Tibial artery (tissue), 4 donors: ENCODE data around the gene GLG1.
"Not testable (repeated sequence)": the region's sequence is repeated elsewhere in the genome, so short reads cannot be mapped to it uniquely, and the experiment has no call there.

Experiments used
- DNase-seq, 2 donors: peaks; one replicate each; pipeline ENCODE4 v3.0.0-alpha.2; 2019
- H3K27ac ChIP-seq, 2 donors: fragments of 200-600 bp; sonication (generic) in 1 of 2; 1 replicate in 1 of 2; 2 replicates in 1 of 2; pipeline ENCODE4 v1.5.1; 2018 to 2019; ENCODE audit warnings: mild to moderate bottlenecking in 1 of 2
- H3K27me3 ChIP-seq, 2 donors: fragments of 200-600 bp; sonication (generic) in 1 of 2; one replicate each; pipeline versions ENCODE4 v1.5.1 to v1.6.0; 2016 to 2019
- H3K36me3 ChIP-seq, 3 donors: fragments of 200-600 bp; sonication (generic) in 2 of 3; one replicate each; pipeline ENCODE4 v1.5.1; 2016 to 2019; ENCODE audit warnings: mild to moderate bottlenecking in 2 of 3
- H3K4me1 ChIP-seq, 4 donors: fragments of 200-600 bp; sonication (generic) in 2 of 4; 1 replicate in 3 of 4; 2 replicates in 1 of 4; pipeline ENCODE4 v1.5.1; 2016 to 2019
- H3K4me3 ChIP-seq, 2 donors: fragments of 200-600 bp; sonication (generic) in 1 of 2; 1 replicate in 1 of 2; 2 replicates in 1 of 2; pipeline ENCODE4 v1.5.1; 2018 to 2019; ENCODE audit warnings: mild to moderate bottlenecking in 2 of 2
- H3K9me3 ChIP-seq, 3 donors: fragments of 200-600 bp; sonication (generic) in 1 of 3; one replicate each; pipeline ENCODE4 v1.5.1; 2016 to 2019
- CTCF ChIP-seq, 2 experiments: fragments of 200-600 bp in 1 of 2; fragments of 450-650 bp in 1 of 2; IDR thresholded peaks; one replicate each; pipeline ENCODE4 v1.5.1; 2017 to 2019; ENCODE audit warnings: antibody characterized with exemption in 2 of 2, mild to moderate bottlenecking in 1 of 2, moderate library complexity in 1 of 2
- intact Hi-C: fragments of 100-400 bp; cut with DNase I; formaldehyde crosslinking; loops from one replicate; pipeline ENCODE4 v1.15.0; 2023; ENCODE audit warnings: low total_unique reads

The GLG1 gene

GRCh38 chr16:74524926-74525325, 82.0 kb downstream of the GLG1 start:
- no peak overlapping the region for H3K4me3 ChIP-seq
- TF ChIP-seq CTCF (IDR thresholded peaks at IDR 0.05): no peak
- DNase-seq: no peak
- peaks cover 0 to 5% (median 0%) of the 10 kb centered on the region in 4 donors for H3K4me1 ChIP-seq
- no peaks in the 10 kb centered on the region for H3K27me3 ChIP-seq
- H3K27ac ChIP-seq: no peak overlapping the region
- H3K9me3 ChIP-seq: no peaks in the 10 kb centered on the region
- intact Hi-C loops: no loop called here
- H3K36me3 ChIP-seq: peaks cover 0 to 12% (median 7%) of the 10 kb centered on the region in 3 donors

GRCh38 chr16:74524117-74524516, 82.8 kb downstream of the GLG1 start:
- no peak for DNase-seq
- Histone ChIP-seq H3K27ac (no peak overlapping the region), H3K36me3 (peaks cover 0 to 12% (median 7%) of the 10 kb centered on the region in 3 donors), H3K27me3 (no peaks in the 10 kb centered on the region), H3K9me3 (no peaks in the 10 kb centered on the region), H3K4me1 (peaks cover 0 to 5% (median 0%) of the 10 kb centered on the region in 4 donors), H3K4me3 (no peak overlapping the region)
- TF ChIP-seq CTCF (IDR thresholded peaks at IDR 0.05): no peak
- intact Hi-C loops: no loop called here

GRCh38 chr16:74523706-74524105, 83.2 kb downstream of the GLG1 start:
- H3K4me3 ChIP-seq, H3K4me1 ChIP-seq, intact Hi-C loops, H3K27ac ChIP-seq, H3K9me3 ChIP-seq, H3K27me3 ChIP-seq, DNase-seq: not testable (repeated sequence)
- H3K36me3 ChIP-seq: peaks cover 0 to 12% (median 7%) of the 10 kb centered on the region in 3 donors

GRCh38 chr16:74522160-74522559, 84.8 kb downstream of the GLG1 start:
- no peak overlapping the region for H3K27ac ChIP-seq
- intact Hi-C loops: no loop called here
- peaks cover 0 to 5% (median 0%) of the 10 kb centered on the region in 4 donors for H3K4me1 ChIP-seq
- H3K4me3 ChIP-seq: no peak overlapping the region
- no peaks in the 10 kb centered on the region for H3K9me3 ChIP-seq
- no peak for DNase-seq
- peaks cover 0 to 12% (median 4%) of the 10 kb centered on the region in 3 donors for H3K36me3 ChIP-seq
- no peaks in the 10 kb centered on the region for H3K27me3 ChIP-seq
- no peak for TF ChIP-seq CTCF (IDR thresholded peaks at IDR 0.05)

- TF ChIP-seq CTCF (IDR thresholded peaks at IDR 0.05): no peak
- Histone ChIP-seq H3K4me3 (no peak overlapping the region), H3K4me1 (peaks cover 0 to 5% (median 0%) of the 10 kb centered on the region in 4 donors), H3K27me3 (no peaks in the 10 kb centered on the region), H3K9me3 (no peaks in the 10 kb centered on the region), H3K27ac (no peak overlapping the region), H3K36me3 (peaks cover 0 to 12% (median 4%) of the 10 kb centered on the region in 3 donors)
- DNase-seq: no peak
- intact Hi-C loops: no loop called here
These were observed 85.2 kb downstream of the GLG1 start for GRCh38 chr16:74521691-74522090.

GRCh38 chr16:74518934-74519333, 88.0 kb downstream of the GLG1 start:
- H3K4me1 ChIP-seq, intact Hi-C loops, H3K36me3 ChIP-seq, H3K27ac ChIP-seq, DNase-seq, H3K4me3 ChIP-seq, H3K9me3 ChIP-seq, H3K27me3 ChIP-seq: not testable (repeated sequence)

- peaks cover 0 to 8% (median 0%) of the 10 kb centered on the region in 3 donors for H3K36me3 ChIP-seq
- H3K27ac ChIP-seq: no peak overlapping the region
- no peaks in the 10 kb centered on the region for H3K9me3 ChIP-seq
- H3K4me1 ChIP-seq: no peaks in the 10 kb centered on the region
- no peaks in the 10 kb centered on the region for H3K27me3 ChIP-seq
- TF ChIP-seq CTCF (IDR thresholded peaks at IDR 0.05): no peak
- H3K4me3 ChIP-seq: no peak overlapping the region
- intact Hi-C loops: no loop called here
- no peak for DNase-seq
These were observed 95.0 kb downstream of the GLG1 start for GRCh38 chr16:74511961-74512360.
